ENCODE data around the gene KCNJ18.
"Not testable (repeated sequence)": the region's sequence is repeated elsewhere in the genome, so short reads cannot be mapped to it uniquely, and the experiment has no call there.

KCNJ18 gene

DNA sequence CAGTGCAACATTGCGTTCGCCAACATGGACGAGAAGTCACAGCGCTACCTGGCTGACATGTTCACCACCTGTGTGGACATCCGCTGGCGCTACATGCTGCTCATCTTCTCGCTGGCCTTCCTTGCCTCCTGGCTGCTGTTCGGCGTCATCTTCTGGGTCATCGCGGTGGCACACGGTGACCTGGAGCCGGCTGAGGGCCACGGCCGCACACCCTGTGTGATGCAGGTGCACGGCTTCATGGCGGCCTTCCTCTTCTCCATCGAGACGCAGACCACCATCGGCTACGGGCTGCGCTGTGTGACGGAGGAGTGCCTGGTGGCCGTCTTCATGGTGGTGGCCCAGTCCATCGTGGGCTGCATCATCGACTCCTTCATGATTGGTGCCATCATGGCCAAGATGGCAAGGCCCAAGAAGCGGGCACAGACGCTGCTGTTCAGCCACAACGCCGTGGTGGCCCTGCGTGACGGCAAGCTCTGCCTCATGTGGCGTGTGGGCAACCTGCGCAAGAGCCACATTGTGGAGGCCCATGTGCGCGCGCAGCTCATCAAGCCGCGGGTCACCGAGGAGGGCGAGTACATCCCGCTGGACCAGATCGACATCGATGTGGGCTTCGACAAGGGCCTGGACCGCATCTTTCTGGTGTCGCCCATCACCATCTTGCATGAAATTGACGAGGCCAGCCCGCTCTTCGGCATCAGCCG, 10.8 kb downstream of the KCNJ18 start:
- not testable (repeated sequence) for DNase-seq (ENCODE audit: low spot score)

DNA sequence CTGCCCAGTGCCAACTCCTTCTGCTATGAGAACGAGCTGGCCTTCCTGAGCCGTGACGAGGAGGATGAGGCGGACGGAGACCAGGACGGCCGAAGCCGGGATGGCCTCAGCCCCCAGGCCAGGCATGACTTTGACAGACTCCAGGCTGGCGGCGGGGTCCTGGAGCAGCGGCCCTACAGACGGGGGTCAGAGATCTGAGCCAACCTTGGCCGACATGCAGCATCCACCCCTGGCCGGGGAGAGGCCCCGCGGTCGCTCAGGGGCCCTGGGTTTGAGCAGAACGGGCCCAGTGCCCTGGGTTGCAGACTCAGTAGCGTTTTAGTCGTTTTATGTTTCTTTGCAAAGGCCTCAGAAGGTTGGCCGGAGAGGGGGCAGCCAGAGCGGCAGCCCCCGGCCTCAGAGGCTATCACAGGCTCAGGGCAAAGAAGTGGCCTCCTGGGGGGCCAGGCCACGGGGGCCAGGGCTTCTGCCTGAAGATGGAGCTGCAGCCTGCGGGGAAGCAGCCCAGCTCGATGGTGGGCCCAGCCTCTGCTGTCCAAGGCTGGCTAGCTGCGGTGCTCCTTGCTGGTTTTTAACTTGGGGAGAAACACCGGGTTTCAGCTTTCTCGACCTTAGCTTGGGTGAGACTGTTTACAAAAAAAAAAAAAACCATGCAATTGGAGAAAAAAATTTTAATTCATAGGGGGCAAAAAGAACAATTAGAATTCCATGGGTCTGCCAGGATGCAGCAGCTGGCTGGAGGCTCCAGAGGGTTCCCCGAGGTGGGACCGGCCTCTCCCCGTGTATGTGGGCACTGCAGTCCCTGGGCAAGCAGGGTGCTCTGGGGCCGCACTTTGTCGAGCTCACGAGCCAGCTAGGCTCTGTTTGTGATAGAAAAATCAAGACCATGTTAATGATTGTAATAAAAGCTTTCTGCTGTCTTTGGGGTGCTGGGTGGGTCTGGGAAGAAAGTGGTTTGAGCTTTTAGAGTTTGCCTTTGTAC, 11.9 kb downstream of the KCNJ18 start:
- not testable (repeated sequence) for DNase-seq (ENCODE audit: low spot score)

- no peak for DNase-seq (ENCODE audit: low spot score)
These were observed 12.8 kb downstream of the KCNJ18 start for GRCh38 chr17:21705021-21705601.

DNA sequence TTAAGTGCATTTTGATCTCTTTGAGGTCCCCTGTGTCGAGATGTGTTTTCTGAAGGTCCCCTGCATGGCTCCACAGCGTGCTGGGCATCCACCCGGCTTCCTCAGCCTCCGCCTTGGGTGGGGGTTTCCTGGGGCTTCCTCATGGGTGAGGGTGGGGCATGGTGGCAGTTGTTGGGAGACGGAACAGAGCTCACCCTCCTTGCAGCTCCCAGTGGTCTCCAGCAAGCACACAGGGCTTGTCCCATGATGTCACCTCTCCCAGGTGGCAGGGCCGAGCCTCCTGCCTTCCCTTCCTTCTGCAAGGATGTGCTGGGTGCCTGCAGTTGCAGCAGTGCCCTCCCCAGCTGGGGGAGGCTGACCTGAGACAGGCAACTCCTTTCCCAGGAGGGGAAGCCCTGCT, 13.4 kb downstream of the KCNJ18 start:
- not testable (repeated sequence) for DNase-seq (ENCODE audit: low spot score)

DNA sequence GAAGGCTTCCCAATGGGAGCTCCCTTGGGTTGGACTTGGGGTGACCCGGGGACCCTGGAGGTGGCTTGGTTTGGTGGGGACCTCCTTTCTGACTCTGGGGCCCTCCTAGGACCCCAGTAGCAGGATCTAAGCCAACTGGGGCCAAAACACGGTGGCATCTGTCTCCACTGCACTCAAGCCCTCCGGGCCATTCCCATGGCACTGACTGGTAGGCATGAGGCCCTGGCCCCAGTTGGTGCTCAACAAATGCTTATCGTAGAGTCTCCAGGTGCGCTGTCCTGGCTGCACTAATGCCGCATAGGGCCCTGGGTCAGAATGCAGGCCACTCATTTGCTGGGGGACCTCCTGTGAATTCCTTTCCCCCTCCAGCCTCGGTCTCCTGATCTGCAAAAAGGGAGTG, 14.2 kb downstream of the KCNJ18 start:
- DNase-seq (ENCODE audit: low spot score): not testable (repeated sequence)

DNA sequence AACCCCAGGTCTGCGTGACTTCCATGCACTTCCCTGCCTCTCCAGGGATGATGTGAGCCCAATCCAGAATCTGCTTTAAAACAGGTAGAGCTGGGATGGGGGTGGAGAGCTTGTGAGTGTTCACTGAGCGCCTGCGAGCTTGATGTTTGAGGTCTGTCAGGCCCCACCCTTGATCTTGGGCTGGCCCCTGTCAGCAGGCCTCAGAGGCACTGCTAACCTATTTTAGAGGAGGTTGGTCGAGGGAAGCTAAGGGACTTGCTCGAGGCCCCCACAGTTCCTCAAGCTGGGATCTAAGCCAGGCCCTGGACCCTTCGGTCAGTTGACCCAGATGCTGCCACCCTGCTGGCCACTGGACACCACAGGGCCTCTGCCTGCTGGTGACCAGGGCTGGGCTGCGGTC, 14.8 kb downstream of the KCNJ18 start:
- DNase-seq (ENCODE audit: low spot score): not testable (repeated sequence)

GRCh38 chr17:21707711-21708611, 15.6 kb downstream of the KCNJ18 start:
- not testable (repeated sequence) for DNase-seq (ENCODE audit: low spot score)

GRCh38 chr17:21708612-21709535, 16.6 kb downstream of the KCNJ18 start:
- DNase-seq (ENCODE audit: low spot score): not testable (repeated sequence)

DNA sequence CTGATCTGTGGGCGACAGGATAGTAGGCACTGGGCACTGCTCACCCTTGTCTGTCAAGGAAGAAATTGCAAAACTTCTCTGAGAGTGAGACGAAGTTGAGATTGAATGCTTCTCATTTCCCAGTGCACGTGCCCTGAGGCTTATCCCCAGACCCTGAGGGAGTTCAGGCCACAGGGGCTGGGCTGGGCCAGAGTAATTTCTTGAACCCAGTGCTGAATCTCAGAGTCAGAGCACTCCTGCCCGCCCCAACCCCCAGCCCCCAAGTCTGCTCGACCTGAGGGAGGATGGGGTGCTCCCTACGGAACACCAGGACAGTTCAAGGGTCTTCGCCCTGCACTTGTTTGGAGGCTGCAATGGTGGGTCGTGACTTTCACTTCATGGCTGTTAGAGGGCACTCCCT, 17.7 kb downstream of the KCNJ18 start:
- not testable (repeated sequence) for DNase-seq (ENCODE audit: low spot score)

DNA sequence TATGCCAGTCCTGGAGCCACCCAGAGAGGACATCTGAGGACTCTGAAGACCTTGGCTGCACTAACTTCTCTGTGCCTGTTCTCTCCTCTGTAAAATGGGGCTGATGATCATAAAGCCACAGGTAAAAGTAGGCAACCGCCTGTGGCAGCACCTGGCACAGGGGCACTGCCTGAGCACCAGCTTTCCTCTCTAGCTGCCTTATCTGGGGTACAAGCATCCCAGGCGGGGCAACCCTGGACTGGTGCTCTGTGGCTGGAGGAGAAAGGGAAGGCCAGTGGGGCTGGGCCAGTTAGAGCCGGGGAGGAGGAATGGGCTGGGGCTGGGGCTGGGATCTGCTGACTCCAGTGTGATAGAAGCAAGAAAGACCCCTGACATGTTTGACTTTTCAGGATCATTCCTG, 18.2 kb downstream of the KCNJ18 start:
- DNase-seq (ENCODE audit: low spot score): not testable (repeated sequence)

DNA sequence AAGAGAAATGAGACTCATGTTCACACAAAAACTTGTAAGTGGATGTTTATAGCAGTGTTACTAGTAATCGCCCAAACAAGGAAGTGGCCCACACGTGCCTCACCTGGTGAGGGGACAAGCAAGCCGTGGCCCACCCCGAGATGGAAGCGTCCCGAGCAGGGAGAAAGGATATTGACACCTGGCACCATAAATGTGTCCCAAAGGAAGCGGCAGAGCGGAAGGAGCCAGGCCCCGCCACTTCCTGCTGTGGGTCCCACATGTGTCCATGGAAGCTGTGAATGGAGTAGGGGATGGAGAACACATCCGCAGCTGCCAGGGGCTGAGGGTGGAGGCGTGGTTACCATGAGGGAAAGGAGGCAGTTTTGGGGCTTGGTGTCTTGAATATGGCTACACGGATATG, 18.9 kb downstream of the KCNJ18 start:
- DNase-seq (ENCODE audit: low spot score): no peak

DNA sequence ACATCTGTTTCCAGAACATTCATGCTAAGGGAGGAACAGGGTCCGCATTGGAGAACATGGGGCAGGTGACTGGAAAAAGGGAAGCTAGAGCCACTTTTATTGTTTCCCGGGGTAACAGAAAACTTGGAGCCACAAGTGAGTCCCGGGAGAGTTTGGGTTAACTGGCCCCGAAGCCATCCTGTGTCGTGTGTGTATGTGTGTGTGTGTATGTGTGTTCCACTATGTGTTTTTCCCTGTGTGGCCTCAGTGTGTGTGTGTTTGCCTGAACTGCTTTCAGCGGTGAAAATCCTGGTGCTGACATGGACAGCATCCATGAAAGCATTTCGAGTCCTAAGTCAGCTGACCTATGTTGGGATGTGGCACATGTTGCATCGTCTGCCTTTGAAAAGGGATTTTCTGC, 20.7 kb downstream of the KCNJ18 start:
- DNase-seq (ENCODE audit: low spot score): not testable (repeated sequence)

DNA sequence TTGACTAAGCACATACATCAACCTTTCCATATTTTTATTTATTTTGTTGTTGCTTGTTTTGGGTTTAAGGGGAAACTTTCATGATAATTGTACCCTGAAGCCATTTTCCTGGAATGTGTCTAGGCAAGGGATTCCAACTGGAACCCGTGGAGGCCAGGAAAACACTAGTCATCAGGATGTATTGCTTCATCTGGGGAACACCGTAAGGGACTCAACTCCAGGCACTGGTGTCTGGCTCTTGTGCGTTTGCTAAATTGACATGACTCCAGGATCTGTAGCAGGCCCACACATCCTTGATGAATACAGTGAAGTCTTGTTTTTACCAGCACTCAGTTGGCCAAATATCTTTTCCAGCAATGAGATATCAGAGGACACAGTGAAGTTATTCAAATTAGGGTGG, 21.3 kb downstream of the KCNJ18 start:
- not testable (repeated sequence) for DNase-seq (ENCODE audit: low spot score)

- DNase-seq (ENCODE audit: low spot score): not testable (repeated sequence)
These were observed 22.4 kb downstream of the KCNJ18 start for GRCh38 chr17:21714676-21715075.

DNA sequence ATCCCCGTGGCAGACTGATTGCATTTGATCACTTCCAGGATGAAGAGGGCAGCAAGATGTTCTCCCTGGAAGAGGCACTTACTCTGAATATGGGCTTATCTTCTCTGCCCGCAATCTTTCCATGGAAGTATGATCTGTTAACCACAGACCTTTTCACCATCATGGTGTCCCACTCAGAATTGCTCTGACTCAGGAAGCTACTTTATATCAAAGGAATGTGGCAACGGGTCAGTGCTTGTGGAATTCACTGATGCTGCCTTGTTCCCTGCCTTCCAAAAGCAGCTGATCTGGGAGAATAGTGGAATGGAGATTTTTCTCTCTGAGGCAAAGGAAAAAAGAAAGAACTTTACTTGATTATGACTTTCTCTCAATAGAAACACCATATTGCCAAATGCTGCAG, 23.6 kb downstream of the KCNJ18 start:
- not testable (repeated sequence) for DNase-seq (ENCODE audit: low spot score)

GRCh38 chr17:21718971-21719370, 26.6 kb downstream of the KCNJ18 start:
- DNase-seq (ENCODE audit: low spot score): not testable (repeated sequence)

DNA sequence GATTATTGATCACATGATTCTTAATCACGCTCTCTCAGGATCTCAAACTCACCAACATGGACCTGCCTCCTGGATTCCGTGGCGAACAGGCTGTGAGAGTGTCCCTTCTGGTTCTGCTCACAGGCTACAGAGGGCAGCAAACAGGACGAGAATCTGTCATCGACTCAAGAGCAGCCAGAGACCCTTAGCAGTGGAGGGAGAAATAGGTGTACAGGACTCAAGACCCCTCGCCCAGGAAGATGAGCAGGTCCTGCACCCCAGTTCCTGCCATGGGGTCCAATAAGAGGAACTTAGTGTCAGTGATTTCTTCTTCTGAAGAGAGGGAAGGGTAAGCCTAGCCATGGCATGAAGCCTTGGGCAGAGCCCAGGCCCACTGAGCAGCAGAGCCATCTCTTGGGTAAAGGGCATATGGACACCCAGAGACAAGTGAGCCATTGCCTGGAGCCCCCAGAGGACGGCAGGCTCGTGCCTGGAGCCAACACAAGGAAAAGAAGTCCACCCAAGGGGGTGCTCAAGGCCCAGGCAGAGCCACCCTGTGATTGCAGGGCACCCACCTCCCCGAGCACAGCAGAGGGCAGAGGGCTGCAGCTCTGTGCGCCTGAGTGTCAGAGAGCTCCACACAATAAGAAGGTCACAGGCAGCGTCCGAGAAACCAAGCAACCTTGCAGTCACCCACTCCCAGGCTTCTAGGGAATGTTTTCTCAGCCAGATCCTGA, 27.3 kb downstream of the KCNJ18 start:
- DNase-seq (ENCODE audit: low spot score): not testable (repeated sequence)

- DNase-seq (ENCODE audit: low spot score): not testable (repeated sequence)
These were observed 28.2 kb downstream of the KCNJ18 start for GRCh38 chr17:21720566-21720965.

DNA sequence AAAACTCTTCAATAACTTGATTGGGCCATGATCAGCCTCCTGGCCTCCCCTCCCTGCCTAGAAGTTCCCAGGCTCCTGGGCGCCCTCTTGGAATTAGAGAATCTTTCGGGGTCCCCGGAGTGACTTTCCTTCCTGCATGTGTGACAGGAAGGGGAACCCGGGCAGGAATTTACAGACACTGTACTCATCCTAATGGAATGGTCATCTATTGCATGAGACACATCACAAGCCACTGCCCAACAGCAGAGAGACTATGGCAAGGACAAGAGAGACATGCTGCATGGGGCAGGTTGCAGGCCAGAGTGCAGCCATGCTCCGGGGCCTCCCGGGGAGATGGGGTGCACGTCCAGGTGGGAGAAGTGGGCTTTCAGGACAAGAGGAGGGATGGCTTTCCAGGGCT, 29.9 kb downstream of the KCNJ18 start:
- not testable (repeated sequence) for DNase-seq (ENCODE audit: low spot score)

Measured in globus pallidus (tissue), 1 donor.